WTC11 (cell line): ENCODE data around the gene XRCC5. TPM values are rescaled to one million over a fixed set of nuclear protein-coding genes. Genes with fewer than 3 reads are reported as not detected.

Source experiments
- ATAC-seq: fragments of 200-7000 bp; cut with Tn5 transposase; 2 replicates; pipeline ENCODE4 v1.10.0; 2021; ENCODE audit warnings: mild to moderate bottlenecking, moderate library complexity
- CTCF ChIA-PET: fragments of 300-600 bp; sonication (Branson Sonifier 250); formaldehyde crosslinking; loops from one replicate; lab custom pipeline; 2021; ENCODE audit warnings: antibody characterized with exemption; lab: Charles Lee
- POLR2A ChIA-PET: fragments of 350-600 bp; sonication (Branson Sonifier 250); formaldehyde crosslinking; loops from one replicate; lab custom pipeline; 2021; ENCODE audit warnings: antibody characterized with exemption; lab: Charles Lee
- DNase-seq: peaks from one replicate; pipeline ENCODE4 v3.0.0; 2021; ENCODE audit warnings: low spot score
- H3K27ac Mint-ChIP-seq: 2 replicates; pipeline ENCODE4 v1.8.0; 2021; ENCODE audit warnings: mixed read lengths
- H3K27me3 Mint-ChIP-seq: 2 replicates; pipeline ENCODE4 v1.8.0; 2021; ENCODE audit warnings: low read depth, mild to moderate bottlenecking, moderate library complexity, mixed read lengths
- H3K36me3 Mint-ChIP-seq: 2 replicates; pipeline ENCODE4 v1.8.0; 2021; ENCODE audit warnings: mixed read lengths
- H3K4me1 Mint-ChIP-seq: 2 replicates; pipeline ENCODE4 v1.8.0; 2022; ENCODE audit warnings: mixed read lengths
- H3K4me3 Mint-ChIP-seq: 2 replicates; pipeline ENCODE4 v1.8.0; 2021; ENCODE audit warnings: mild to moderate bottlenecking, moderate library complexity, mixed read lengths
- H3K9me3 Mint-ChIP-seq: 2 replicates; pipeline ENCODE4 v1.8.0; 2021; ENCODE audit warnings: mixed read lengths
- ARID4B ChIP-seq: sonication (generic); formaldehyde crosslinking; IDR thresholded peaks from 2 replicates; pipeline ENCODE4 v1.8.0; 2023; ENCODE audit warnings: missing genetic modification reagents, mild to moderate bottlenecking, borderline replicate concordance
- ATF3 ChIP-seq: sonication (generic); formaldehyde crosslinking; conservative IDR thresholded peaks from 2 replicates; pipeline ENCODE4 v1.8.1; 2022; ENCODE audit warnings: mild to moderate bottlenecking, missing genetic modification reagents
- CTCF ChIP-seq: fragments of 200-600 bp; IDR thresholded peaks from 2 replicates; pipeline ENCODE4 v1.8.0; 2022; ENCODE audit warnings: antibody characterized with exemption
- EMX1 ChIP-seq: fragments of 250-450 bp; sonication (Bioruptor Pico); IDR thresholded peaks from 2 replicates; pipeline ENCODE4 v1.8.0; 2021; ENCODE audit warnings: mild to moderate bottlenecking
- ESRRA ChIP-seq: sonication (generic); formaldehyde crosslinking; IDR thresholded peaks from 2 replicates; pipeline ENCODE4 v1.8.1; 2022; ENCODE audit warnings: mild to moderate bottlenecking, missing genetic modification reagents, borderline replicate concordance
- FOXJ3 ChIP-seq: sonication (generic); formaldehyde crosslinking; IDR thresholded peaks from 2 replicates; pipeline ENCODE4 v1.9.0; 2021; ENCODE audit warnings: missing genetic modification reagents, mild to moderate bottlenecking, borderline replicate concordance
- FOXK1 ChIP-seq: sonication (generic); formaldehyde crosslinking; IDR thresholded peaks from 2 replicates; pipeline ENCODE4 v1.8.0; 2022; ENCODE audit warnings: mild to moderate bottlenecking, moderate library complexity, missing genetic modification reagents
- GABPB1 ChIP-seq: sonication (generic); formaldehyde crosslinking; IDR thresholded peaks from 2 replicates; pipeline ENCODE4 v1.8.1; 2023; ENCODE audit warnings: mild to moderate bottlenecking, missing genetic modification reagents
- GTF2I ChIP-seq: fragments of 250-450 bp; sonication (Bioruptor Pico); conservative IDR thresholded peaks from 2 replicates; pipeline ENCODE4 v1.4.0; 2021; ENCODE audit warnings: mild to moderate bottlenecking
- HMGA2 ChIP-seq: fragments of 250-450 bp; sonication (Bioruptor Pico); IDR thresholded peaks from 2 replicates; pipeline ENCODE4 v1.4.0; 2021; ENCODE audit warnings: mild to moderate bottlenecking, moderate library complexity
- MYBL2 ChIP-seq: sonication (generic); formaldehyde crosslinking; IDR thresholded peaks from 2 replicates; pipeline ENCODE4 v1.8.1; 2023; ENCODE audit warnings: mild to moderate bottlenecking, moderate library complexity, missing genetic modification reagents
- NFE2L1 ChIP-seq: sonication (generic); formaldehyde crosslinking; IDR thresholded peaks from 2 replicates; pipeline ENCODE4 v1.8.1; 2023; ENCODE audit warnings: missing genetic modification reagents
- NR2C2 ChIP-seq: sonication (generic); formaldehyde crosslinking; IDR thresholded peaks from 2 replicates; pipeline ENCODE4 v1.8.0; 2022; ENCODE audit warnings: mild to moderate bottlenecking, missing genetic modification reagents
- RELA ChIP-seq: sonication (generic); formaldehyde crosslinking; IDR thresholded peaks from 2 replicates; pipeline ENCODE4 v1.8.1; 2022; ENCODE audit warnings: missing genetic modification reagents, mild to moderate bottlenecking, borderline replicate concordance
- SMAD4 ChIP-seq: sonication (generic); formaldehyde crosslinking; IDR thresholded peaks from 2 replicates; pipeline ENCODE4 v1.8.0; 2022; ENCODE audit warnings: mild to moderate bottlenecking, missing genetic modification reagents
- TEAD4 ChIP-seq: sonication (generic); formaldehyde crosslinking; IDR thresholded peaks from 2 replicates; pipeline ENCODE4 v1.8.0; 2022; ENCODE audit warnings: mild to moderate bottlenecking, missing genetic modification reagents
- ZNF121 ChIP-seq: sonication (generic); formaldehyde crosslinking; IDR thresholded peaks from 2 replicates; pipeline ENCODE4 v1.8.0; 2023; ENCODE audit warnings: missing genetic modification reagents
- ZNF263 ChIP-seq: sonication (generic); formaldehyde crosslinking; IDR thresholded peaks from 2 replicates; pipeline ENCODE4 v1.8.1; 2022; ENCODE audit warnings: low read depth, mild to moderate bottlenecking, moderate library complexity, missing genetic modification reagents
- ZNF396 ChIP-seq: fragments of 250-450 bp; sonication (Bioruptor Pico); IDR thresholded peaks from 2 replicates; pipeline ENCODE4 v1.8.0; 2021; ENCODE audit warnings: mild to moderate bottlenecking, moderate library complexity, borderline replicate concordance
- ZNF512 ChIP-seq: sonication (generic); formaldehyde crosslinking; IDR thresholded peaks from 2 replicates; pipeline ENCODE4 v1.8.1; 2022; ENCODE audit warnings: missing genetic modification reagents, borderline replicate concordance
- ZNF671 ChIP-seq: fragments of 250-450 bp; sonication (Bioruptor Pico); IDR thresholded peaks from 2 replicates; pipeline ENCODE4 v1.8.0; 2021; ENCODE audit warnings: mild to moderate bottlenecking
- total RNA-seq: library from RNA; stranded (reverse); gene quantifications from 3 replicates; pipeline ENCODE4 v1.2.3, GENCODE V29; 2021

Gene XRCC5
- total RNA-seq, 1 experiment from 2014 or later: 522 TPM

GRCh38 chr2:216192931-216193330, 83.8 kb downstream of the XRCC5 start:
- peaks cover 62% of the 10 kb centered on the region for H3K36me3 Mint-ChIP-seq
- ATAC-seq (no peak), DNase-seq (no peak)
- CTCF ChIA-PET: no interaction called here
- POLR2A ChIA-PET: no interaction called here
- no peak overlapping the region for H3K4me3 Mint-ChIP-seq
- no peaks in the 10 kb centered on the region for H3K9me3 Mint-ChIP-seq
- H3K27ac Mint-ChIP-seq: 0 out of 2 replicates have a peak overlapping the region, but pooled peaks have one; percentile 22
- peaks cover 35% of the 10 kb centered on the region for H3K4me1 Mint-ChIP-seq
- no peaks in the 10 kb centered on the region for H3K27me3 Mint-ChIP-seq
- TF ChIP-seq ZNF671 (CRISPR knock-in tag) (no peak), CTCF (no peak), ZNF396 (CRISPR knock-in tag) (no peak), HMGA2 (no peak), EMX1 (CRISPR knock-in tag) (no peak), NR2C2 (no peak), MYBL2 (CRISPR knock-in tag) (no peak), FOXK1 (CRISPR knock-in tag) (no peak), GABPB1 (CRISPR knock-in tag) (no peak), RELA (CRISPR knock-in tag) (no peak), ATF3 (CRISPR knock-in tag) (no peak), FOXJ3 (CRISPR knock-in tag) (no peak), NFE2L1 (CRISPR knock-in tag) (no peak), SMAD4 (no peak), TEAD4 (no peak)

GRCh38 chr2:216194013-216194412, 84.9 kb downstream of the XRCC5 start:
- H3K9me3 Mint-ChIP-seq: no peaks in the 10 kb centered on the region
- no peak for DNase-seq
- TF ChIP-seq ARID4B (CRISPR knock-in tag): no peak
- TF ChIP-seq ESRRA (CRISPR knock-in tag): no peak
- ATAC-seq: no peak
- CTCF ChIA-PET: interaction anchor here (0.9 kb wide), 1 partner anchor 11 kb away, joined by 3 read pairs; no protein-coding TSS in a partner anchor
- POLR2A ChIA-PET: no interaction called here
- peaks cover 26% of the 10 kb centered on the region for H3K4me1 Mint-ChIP-seq
- H3K27me3 Mint-ChIP-seq: no peaks in the 10 kb centered on the region
- H3K36me3 Mint-ChIP-seq: peaks cover 71% of the 10 kb centered on the region
- no peak overlapping the region for H3K4me3 Mint-ChIP-seq
- peak overlapping the region; percentile 6; the same call in 1 of the 2 replicates for H3K27ac Mint-ChIP-seq

GRCh38 chr2:216194561-216194960, 85.4 kb downstream of the XRCC5 start:
- Mint-ChIP-seq H3K4me1 (peaks cover 26% of the 10 kb centered on the region), H3K27me3 (no peaks in the 10 kb centered on the region), H3K27ac (peak overlapping the region; percentile 18), H3K9me3 (no peaks in the 10 kb centered on the region)
- DNase-seq (no peak), ATAC-seq (no peak)
- CTCF ChIA-PET: interaction anchor here (0.9 kb wide), 1 partner anchor 11 kb away, joined by 3 read pairs; no protein-coding TSS in a partner anchor
- TF ChIP-seq ZNF512 (CRISPR knock-in tag) (no peak), ZNF263 (no peak), FOXK1 (CRISPR knock-in tag) (no peak), GTF2I (CRISPR knock-in tag) (peak; percentile 83), ZNF121 (peak; percentile 34; the same call in 1 of the 2 replicates)
- TF ChIP-seq, all 79 proteins: peak for 2
- POLR2A ChIA-PET: interaction anchor here (1.0 kb wide), 1 partner anchor 312 kb away, joined by 3 read pairs; no protein-coding TSS in a partner anchor
- no peak overlapping the region for H3K4me3 Mint-ChIP-seq
- H3K36me3 Mint-ChIP-seq: peaks cover 75% of the 10 kb centered on the region
